ENCODE measurements around the gene RPTOR.

GRCh38 chr17:80742091-80742490, 197.5 kb downstream of the RPTOR start:
- TF ChIP-seq CTCF (tag by site-specific recombination; IDR thresholded peaks at IDR 0.05) (no peak), ZNF626 (tag by site-specific recombination; IDR thresholded peaks at IDR 0.05) (no peak), PATZ1 (tag by site-specific recombination; IDR thresholded peaks at IDR 0.05) (no peak), BCL6B (tag by site-specific recombination; IDR thresholded peaks at IDR 0.05) (no peak), ZNF660 (tag by site-specific recombination; IDR thresholded peaks at IDR 0.05) (no peak), ZNF561 (tag by site-specific recombination; IDR thresholded peaks at IDR 0.05; ENCODE audit: borderline replicate concordance) (no peak), ZNF248 (tag by site-specific recombination; IDR thresholded peaks at IDR 0.05) (no peak)
- TF ChIP-seq, protein P1, sequence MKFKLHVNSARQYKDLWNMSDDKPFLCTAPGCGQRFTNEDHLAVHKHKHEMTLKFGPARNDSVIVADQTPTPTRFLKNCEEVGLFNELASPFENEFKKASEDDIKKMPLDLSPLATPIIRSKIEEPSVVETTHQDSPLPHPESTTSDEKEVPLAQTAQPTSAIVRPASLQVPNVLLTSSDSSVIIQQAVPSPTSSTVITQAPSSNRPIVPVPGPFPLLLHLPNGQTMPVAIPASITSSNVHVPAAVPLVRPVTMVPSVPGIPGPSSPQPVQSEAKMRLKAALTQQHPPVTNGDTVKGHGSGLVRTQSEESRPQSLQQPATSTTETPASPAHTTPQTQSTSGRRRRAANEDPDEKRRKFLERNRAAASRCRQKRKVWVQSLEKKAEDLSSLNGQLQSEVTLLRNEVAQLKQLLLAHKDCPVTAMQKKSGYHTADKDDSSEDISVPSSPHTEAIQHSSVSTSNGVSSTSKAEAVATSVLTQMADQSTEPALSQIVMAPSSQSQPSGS (tag by site-specific recombination; IDR thresholded peaks at IDR 0.05; ENCODE audit: low read depth): no peak
- TF ChIP-seq, protein P2, sequence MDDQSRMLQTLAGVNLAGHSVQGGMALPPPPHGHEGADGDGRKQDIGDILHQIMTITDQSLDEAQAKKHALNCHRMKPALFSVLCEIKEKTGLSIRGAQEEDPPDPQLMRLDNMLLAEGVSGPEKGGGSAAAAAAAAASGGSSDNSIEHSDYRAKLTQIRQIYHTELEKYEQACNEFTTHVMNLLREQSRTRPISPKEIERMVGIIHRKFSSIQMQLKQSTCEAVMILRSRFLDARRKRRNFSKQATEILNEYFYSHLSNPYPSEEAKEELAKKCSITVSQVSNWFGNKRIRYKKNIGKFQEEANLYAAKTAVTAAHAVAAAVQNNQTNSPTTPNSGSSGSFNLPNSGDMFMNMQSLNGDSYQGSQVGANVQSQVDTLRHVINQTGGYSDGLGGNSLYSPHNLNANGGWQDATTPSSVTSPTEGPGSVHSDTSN (CRISPR knock-in tag; IDR thresholded peaks at IDR 0.05): no peak
- TF ChIP-seq, protein P3, sequence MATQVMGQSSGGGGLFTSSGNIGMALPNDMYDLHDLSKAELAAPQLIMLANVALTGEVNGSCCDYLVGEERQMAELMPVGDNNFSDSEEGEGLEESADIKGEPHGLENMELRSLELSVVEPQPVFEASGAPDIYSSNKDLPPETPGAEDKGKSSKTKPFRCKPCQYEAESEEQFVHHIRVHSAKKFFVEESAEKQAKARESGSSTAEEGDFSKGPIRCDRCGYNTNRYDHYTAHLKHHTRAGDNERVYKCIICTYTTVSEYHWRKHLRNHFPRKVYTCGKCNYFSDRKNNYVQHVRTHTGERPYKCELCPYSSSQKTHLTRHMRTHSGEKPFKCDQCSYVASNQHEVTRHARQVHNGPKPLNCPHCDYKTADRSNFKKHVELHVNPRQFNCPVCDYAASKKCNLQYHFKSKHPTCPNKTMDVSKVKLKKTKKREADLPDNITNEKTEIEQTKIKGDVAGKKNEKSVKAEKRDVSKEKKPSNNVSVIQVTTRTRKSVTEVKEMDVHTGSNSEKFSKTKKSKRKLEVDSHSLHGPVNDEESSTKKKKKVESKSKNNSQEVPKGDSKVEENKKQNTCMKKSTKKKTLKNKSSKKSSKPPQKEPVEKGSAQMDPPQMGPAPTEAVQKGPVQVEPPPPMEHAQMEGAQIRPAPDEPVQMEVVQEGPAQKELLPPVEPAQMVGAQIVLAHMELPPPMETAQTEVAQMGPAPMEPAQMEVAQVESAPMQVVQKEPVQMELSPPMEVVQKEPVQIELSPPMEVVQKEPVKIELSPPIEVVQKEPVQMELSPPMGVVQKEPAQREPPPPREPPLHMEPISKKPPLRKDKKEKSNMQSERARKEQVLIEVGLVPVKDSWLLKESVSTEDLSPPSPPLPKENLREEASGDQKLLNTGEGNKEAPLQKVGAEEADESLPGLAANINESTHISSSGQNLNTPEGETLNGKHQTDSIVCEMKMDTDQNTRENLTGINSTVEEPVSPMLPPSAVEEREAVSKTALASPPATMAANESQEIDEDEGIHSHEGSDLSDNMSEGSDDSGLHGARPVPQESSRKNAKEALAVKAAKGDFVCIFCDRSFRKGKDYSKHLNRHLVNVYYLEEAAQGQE (tag by site-specific recombination; IDR thresholded peaks at IDR 0.05): no peak
